Kidney (tissue), 14 donors: ENCODE results near the gene ELP6. TPM values are rescaled to one million over a fixed set of nuclear protein-coding genes. Genes with fewer than 3 reads are reported as not detected.

Experiments
- DNase-seq, 5 donors: peaks; one replicate each; pipeline ENCODE4 v3.0.0-alpha.2; 2013 to 2020
- FAIRE-seq: peaks from 2 replicates; lab custom pipeline; 2012; peaks lifted over from hg19 to GRCh38; lab: Jason Lieb, UNC
- H3K27ac ChIP-seq, 2 donors: one replicate each; pipeline ENCODE4 v1.7.0; 2013; ENCODE audit warnings: low read depth in 2 of 2, low read length in 2 of 2, inconsistent platforms in 1 of 2
- H3K27me3 ChIP-seq: one replicate; pipeline ENCODE4 v1.7.1; 2013; ENCODE audit warnings: low read length, inconsistent platforms; ENCODE audit not compliant: control insufficient read depth, insufficient read depth
- H3K36me3 ChIP-seq, 3 donors: one replicate each; pipeline versions ENCODE4 v1.7.0 to v1.7.1; 2013; ENCODE audit warnings: low read length in 3 of 3, control low read depth in 1 of 3, inconsistent platforms in 1 of 3; ENCODE audit not compliant: insufficient read depth in 3 of 3, control insufficient read depth in 2 of 3
- H3K4me1 ChIP-seq, 3 donors: one replicate each; pipeline versions ENCODE4 v1.7.0 to v1.7.1; 2013; ENCODE audit warnings: low read length in 3 of 3, inconsistent platforms in 1 of 3, low read depth in 1 of 3; ENCODE audit not compliant: control insufficient read depth in 2 of 3, insufficient read depth in 2 of 3
- H3K4me3 ChIP-seq, 3 donors: one replicate each; pipeline versions ENCODE4 v1.7.0 to v1.8.1; 2013; ENCODE audit warnings: low read length in 3 of 3, control low read depth in 1 of 3, inconsistent platforms in 1 of 3
- H3K9ac ChIP-seq, 3 donors: one replicate each; pipeline versions ENCODE4 v1.7.0 to v1.7.1; 2013; ENCODE audit warnings: low read length in 3 of 3, control low read depth in 1 of 3, inconsistent platforms in 1 of 3
- H3K9me3 ChIP-seq, 3 donors: one replicate each; pipeline versions ENCODE4 v1.7.0 to v1.7.1; 2013; ENCODE audit warnings: low read length in 3 of 3, control low read depth in 1 of 3, inconsistent platforms in 1 of 3; ENCODE audit not compliant: control insufficient read depth in 2 of 3, insufficient read depth in 1 of 3
- CTCF ChIP-seq: IDR thresholded peaks from 3 replicates; pipeline ENCODE4 v1.5.1; 2012; ENCODE audit warnings: mild to moderate bottlenecking, moderate library complexity, borderline replicate concordance; ENCODE audit not compliant: insufficient read depth; ENCODE audit errors: extremely low read depth
- intact Hi-C: fragments of 100-400 bp; cut with DNase I; formaldehyde crosslinking; loops from one replicate; pipeline ENCODE4 v1.11.1; 2022
- polyA plus RNA-seq: library from polyadenylated mRNA; stranded (reverse); fragments of 350-450 nt; fragmentation: Illumina TruSeq; extraction: RNeasy Lipid Tissue Mini Kit (QIAGEN cat#74804); gene quantifications from one replicate; pipeline ENCODE4 v1.2.3, GENCODE V29; 2014; ENCODE audit warnings: low read depth, low replicate concordance; ENCODE audit not compliant: insufficient read depth
- total RNA-seq: library from RNA; stranded (reverse); fragmentation: NEBNext Ultra II Directional; extraction: Animal tissue kit (Norgen Biotek cat#: 25700); gene quantifications from one replicate; pipeline ENCODE4 v1.2.1, GENCODE V29; 2021
- donor health status: control.
- donor health status: control.
- donor health status: control.
- donor health status: control.
- donor health status: control.
- donor health status: DM: yes; HTN: yes; CAD: no.
- donor health status: Normal renal cell carcinoma (clear cell type).

ELP6 gene
- total and polyA plus RNA-seq, 2 donors from 2014 or later, result 28.6 to 46.1 TPM

- Histone ChIP-seq H3K4me1 (no peaks in the 10 kb centered on the region), H3K9me3 (peaks cover 0 to 6% (median 0%) of the 10 kb centered on the region in 3 donors), H3K27ac (no peak overlapping the region), H3K4me3 (no peak overlapping the region), H3K27me3 (no peaks in the 10 kb centered on the region), H3K36me3 (no peaks in the 10 kb centered on the region), H3K9ac (no peak overlapping the region)
- no peak for TF ChIP-seq CTCF
- FAIRE-seq (no peak), DNase-seq (peak in 2 of 5 donors; percentile 12 to 42)
- intact Hi-C loops, result no loop called here
Measured at GRCh38 chr3:47553407-47553806, 39.9 kb upstream of the ELP6 start.

DNA sequence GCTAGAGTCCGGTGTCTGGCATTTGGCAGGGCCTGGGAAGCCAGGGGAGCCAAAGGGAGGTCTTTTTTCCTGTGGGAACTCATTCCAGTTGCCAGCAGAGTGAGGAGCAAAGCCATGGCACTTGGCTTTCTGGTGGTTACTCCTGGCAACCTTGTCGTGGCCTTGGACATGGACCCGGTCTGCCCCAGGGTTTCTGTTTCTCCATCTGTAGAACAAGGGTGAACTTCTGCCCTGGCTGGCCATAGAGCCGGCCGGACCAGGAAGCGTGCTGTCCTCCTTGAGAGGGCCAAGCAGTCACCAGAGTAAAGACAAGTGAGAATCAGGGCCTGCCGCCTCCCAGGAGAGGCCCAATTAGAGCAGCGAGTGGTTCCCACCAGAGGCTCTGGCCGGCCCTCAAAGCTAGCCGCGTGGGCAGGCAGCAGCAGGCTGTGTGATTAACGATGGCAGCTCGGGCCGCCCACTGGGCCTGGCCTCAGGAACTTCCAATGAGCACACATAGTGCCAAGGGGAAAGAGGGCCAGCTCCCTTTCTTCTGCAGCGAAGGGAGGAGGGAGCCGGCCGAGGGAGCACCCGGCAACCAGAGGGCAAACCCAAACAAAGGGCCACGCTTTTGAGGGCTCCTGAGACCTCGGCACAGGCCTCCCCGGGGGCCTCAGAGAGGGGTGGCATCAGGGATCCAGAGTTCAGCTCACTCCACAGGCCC is 29.1 kb upstream of the ELP6 start:
- Histone ChIP-seq H3K4me1 (no peaks in the 10 kb centered on the region), H3K27ac (no peak overlapping the region), H3K36me3 (no peaks in the 10 kb centered on the region), H3K9me3 (no peaks in the 10 kb centered on the region), H3K9ac (no peak overlapping the region), H3K27me3 (no peaks in the 10 kb centered on the region), H3K4me3 (no peak overlapping the region)
- no peak for FAIRE-seq
- intact Hi-C loops, result no loop called here
- no peak for TF ChIP-seq CTCF
- DNase-seq, result peak; percentile 70 to 90 (median 72)

DNA sequence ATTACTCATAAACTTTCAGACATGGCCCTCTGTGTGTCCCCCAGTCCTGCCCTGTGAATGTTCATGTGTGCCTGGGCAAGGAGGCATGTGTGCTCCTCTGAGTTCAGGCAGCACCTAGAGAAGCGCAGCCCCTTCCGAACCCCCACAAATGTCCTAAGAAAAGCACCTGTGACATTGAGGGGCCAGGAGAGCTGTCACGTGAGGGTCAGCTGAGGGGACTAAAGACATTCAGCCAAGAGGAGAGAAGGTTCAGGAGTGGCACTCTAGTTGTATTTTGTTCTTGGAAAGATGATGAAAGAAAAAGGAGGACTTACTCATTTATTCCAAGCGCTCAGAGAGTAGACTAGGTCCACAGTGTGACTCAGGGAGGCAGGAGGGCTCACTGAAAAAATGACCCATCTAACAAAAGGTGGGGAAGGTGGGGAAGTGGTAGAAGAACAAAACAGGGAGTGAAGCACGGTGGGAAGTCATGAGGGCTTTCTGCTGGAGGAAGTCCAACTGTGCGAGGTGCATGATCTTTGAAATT is 28.1 kb upstream of the ELP6 start:
- no peak for DNase-seq
- no peaks in the 10 kb centered on the region for H3K9me3 ChIP-seq
- intact Hi-C loops, result no loop called here
- H3K36me3 ChIP-seq, result no peaks in the 10 kb centered on the region
- no peak overlapping the region for H3K9ac ChIP-seq
- no peaks in the 10 kb centered on the region for H3K4me1 ChIP-seq
- TF ChIP-seq CTCF, result no peak
- no peak for FAIRE-seq
- H3K4me3 ChIP-seq, result no peak overlapping the region
- H3K27me3 ChIP-seq, result no peaks in the 10 kb centered on the region
- H3K27ac ChIP-seq, result no peak overlapping the region
